Activated B cell treated with CpG ODN at 0.5 μM for 24 hours (primary cell): Measurements from ENCODE around the gene UBE2R2. TPM values are rescaled to one million over a fixed set of nuclear protein-coding genes. Genes with fewer than 3 reads are reported as not detected.

Source experiments
- ATAC-seq: fragments of 200-7000 bp; cut with Tn5 transposase; one replicate; pipeline ENCODE4 v1.10.0; 2021; ENCODE audit warnings: low read depth, mild to moderate bottlenecking, moderate library complexity
- CTCF ChIA-PET: fragments of 350-600 bp; sonication (Branson Sonifier 250); formaldehyde crosslinking; loops from one replicate; lab custom pipeline; 2021; ENCODE audit warnings: antibody characterized with exemption; lab: Charles Lee
- POLR2A ChIA-PET: fragments of 350-600 bp; sonication (Branson Sonifier 250); formaldehyde crosslinking; loops from one replicate; lab custom pipeline; 2021; ENCODE audit warnings: antibody characterized with exemption; lab: Charles Lee
- DNase-seq: peaks from one replicate; pipeline ENCODE4 v3.0.0; 2022
- H3K27ac Mint-ChIP-seq: one replicate; pipeline ENCODE4 v1.8.0; 2020; ENCODE audit warnings: mixed read lengths
- H3K27me3 Mint-ChIP-seq: one replicate; pipeline ENCODE4 v1.8.0; 2021; ENCODE audit warnings: mixed read lengths
- H3K36me3 Mint-ChIP-seq: one replicate; pipeline ENCODE4 v1.8.0; 2021; ENCODE audit warnings: low read depth, mixed read lengths
- H3K4me1 Mint-ChIP-seq: one replicate; pipeline ENCODE4 v1.8.0; 2021; ENCODE audit warnings: mixed read lengths
- H3K4me3 Mint-ChIP-seq: one replicate; pipeline ENCODE4 v1.8.0; 2020; ENCODE audit warnings: mild to moderate bottlenecking, mixed read lengths
- H3K9me3 Mint-ChIP-seq: one replicate; pipeline ENCODE4 v1.8.0; 2020; ENCODE audit warnings: mixed read lengths
- CTCF ChIP-seq: fragments of 200-600 bp; IDR thresholded peaks from one replicate; pipeline ENCODE4 v1.8.0; 2022; ENCODE audit warnings: antibody characterized with exemption, mild to moderate bottlenecking
- intact Hi-C: fragments of 100-400 bp; cut with micrococcal nuclease; formaldehyde crosslinking; loops from one replicate; pipeline ENCODE4 v1.15.1; 2024
- total RNA-seq: library from RNA; stranded (reverse); gene quantifications from 2 replicates; pipeline ENCODE4 v1.2.3, GENCODE V29; 2022

UBE2R2 gene
- total RNA-seq, 1 donor from 2014 or later = 28.9 TPM

GRCh38 chr9:33942471-33943083 is 125.6 kb downstream of the UBE2R2 start:
- Mint-ChIP-seq H3K9me3 (no peaks in the 10 kb centered on the region), H3K4me3 (no peak overlapping the region), H3K27me3 (no peaks in the 10 kb centered on the region), H3K27ac (no peak overlapping the region), H3K36me3 (peaks cover 59% of the 10 kb centered on the region), H3K4me1 (no peaks in the 10 kb centered on the region)
- ChIA-PET POLR2A (no interaction called here), CTCF (no interaction called here)
- TF ChIP-seq CTCF = no peak
- DNase-seq (no peak), ATAC-seq (no peak)
- intact Hi-C loops = no loop called here

- H3K9me3 Mint-ChIP-seq = no peaks in the 10 kb centered on the region
- ChIA-PET POLR2A (no interaction called here), CTCF (no interaction called here)
- no peaks in the 10 kb centered on the region for H3K4me1 Mint-ChIP-seq
- no peaks in the 10 kb centered on the region for H3K27me3 Mint-ChIP-seq
- intact Hi-C loops = no loop called here
- ATAC-seq (no peak), DNase-seq (no peak)
- no peak overlapping the region for H3K4me3 Mint-ChIP-seq
- no peak for TF ChIP-seq CTCF
- peaks cover 65% of the 10 kb centered on the region for H3K36me3 Mint-ChIP-seq
- H3K27ac Mint-ChIP-seq = no peak overlapping the region
Measured at GRCh38 chr9:33943389-33943788, 126.4 kb downstream of the UBE2R2 start.

GRCh38 chr9:33946779-33947535 is 130.0 kb downstream of the UBE2R2 start:
- no peak for DNase-seq
- ATAC-seq = no peak
- Mint-ChIP-seq H3K9me3 (no peaks in the 10 kb centered on the region), H3K4me1 (no peaks in the 10 kb centered on the region), H3K4me3 (no peak overlapping the region), H3K27ac (no peak overlapping the region), H3K27me3 (no peaks in the 10 kb centered on the region), H3K36me3 (peaks cover 57% of the 10 kb centered on the region)
- ChIA-PET POLR2A (no interaction called here), CTCF (no interaction called here)
- intact Hi-C loops = no loop called here
- TF ChIP-seq CTCF = no peak

GRCh38 chr9:33950371-33950770 is 133.4 kb downstream of the UBE2R2 start:
- Mint-ChIP-seq H3K36me3 (peaks cover 50% of the 10 kb centered on the region), H3K27me3 (no peaks in the 10 kb centered on the region), H3K9me3 (no peaks in the 10 kb centered on the region), H3K4me3 (no peak overlapping the region), H3K27ac (no peak overlapping the region), H3K4me1 (no peaks in the 10 kb centered on the region)
- TF ChIP-seq CTCF = no peak
- intact Hi-C loops = loop anchor here (10.0 kb wide), 1 partner anchor 56 kb away; no protein-coding TSS in a partner anchor
- ChIA-PET POLR2A (no interaction called here), CTCF (no interaction called here)
- DNase-seq = no peak
- ATAC-seq = no peak

GRCh38 chr9:33952066-33952465 is 135.1 kb downstream of the UBE2R2 start:
- ChIA-PET POLR2A (no interaction called here), CTCF (no interaction called here)
- no peak overlapping the region for H3K27ac Mint-ChIP-seq
- TF ChIP-seq CTCF = no peak
- intact Hi-C loops = loop anchor here (10.0 kb wide), 1 partner anchor 57 kb away; no protein-coding TSS in a partner anchor
- H3K36me3 Mint-ChIP-seq = peaks cover 53% of the 10 kb centered on the region
- no peaks in the 10 kb centered on the region for H3K27me3 Mint-ChIP-seq
- no peaks in the 10 kb centered on the region for H3K9me3 Mint-ChIP-seq
- H3K4me1 Mint-ChIP-seq = no peaks in the 10 kb centered on the region
- DNase-seq (no peak), ATAC-seq (no peak)
- no peak overlapping the region for H3K4me3 Mint-ChIP-seq
